ENCODE results near the gene XPR1.
A peak's percentile ranks its signal among the peaks of the same experiment; 100 is the strongest.
"Not testable (repeated sequence)": the region's sequence is repeated elsewhere in the genome, so short reads cannot be mapped to it uniquely, and the experiment has no call there.

The XPR1 gene

DNA sequence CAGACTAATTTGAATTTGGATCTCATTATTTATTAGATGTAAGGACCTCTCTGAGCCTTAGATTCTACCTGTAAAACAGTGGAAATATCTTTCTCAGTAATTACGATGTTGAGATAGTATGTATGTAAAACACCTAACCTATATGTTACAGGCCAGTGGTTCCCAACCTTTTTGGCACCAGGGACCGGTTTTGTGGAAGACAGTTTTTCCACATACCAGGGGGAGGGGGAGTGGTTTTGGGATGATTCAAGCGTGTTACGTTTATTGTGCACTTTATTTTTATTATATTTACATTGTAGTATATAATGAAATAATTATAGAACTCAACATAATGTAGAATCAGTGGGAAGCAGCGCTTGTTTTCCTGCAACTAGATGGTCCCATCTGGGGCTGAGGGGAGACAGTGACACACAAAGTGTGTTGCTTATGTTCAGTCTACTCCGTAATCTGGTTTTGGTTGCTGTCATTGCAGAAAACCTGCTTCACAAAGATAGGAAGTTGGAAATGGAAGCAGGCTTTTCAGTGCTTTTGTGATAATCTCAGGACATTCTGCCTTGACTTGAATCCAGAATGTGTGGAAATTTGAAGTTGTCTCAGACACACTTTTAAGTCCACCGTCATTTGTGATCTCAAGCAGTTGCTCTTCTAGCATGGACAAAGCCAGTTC is 12.8 kb downstream of the XPR1 start:
- DNase-seq (ENCODE audit: low read depth in 2 of 2) = no peak

DNA sequence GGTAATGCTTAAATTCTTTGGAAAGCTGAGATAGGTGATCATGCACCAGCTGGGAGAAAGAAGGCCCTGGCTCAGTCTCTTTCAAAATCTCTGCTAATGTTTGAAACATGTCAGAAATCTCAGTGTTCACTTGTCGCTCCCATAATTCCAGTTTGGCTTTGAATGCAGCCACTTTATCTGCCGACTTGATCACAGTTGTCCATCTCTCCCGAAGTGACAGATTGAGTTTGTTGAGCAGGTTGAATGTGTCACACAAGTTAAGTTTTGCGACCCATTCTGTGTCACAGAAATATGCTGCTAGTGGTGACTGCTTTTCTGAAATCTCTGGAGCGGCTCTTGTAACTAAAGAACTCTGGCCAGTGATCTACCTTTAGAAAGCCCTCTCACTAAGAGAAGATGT is 13.4 kb downstream of the XPR1 start:
- DNase-seq (ENCODE audit: low read depth in 2 of 2) = not testable (repeated sequence)

DNA sequence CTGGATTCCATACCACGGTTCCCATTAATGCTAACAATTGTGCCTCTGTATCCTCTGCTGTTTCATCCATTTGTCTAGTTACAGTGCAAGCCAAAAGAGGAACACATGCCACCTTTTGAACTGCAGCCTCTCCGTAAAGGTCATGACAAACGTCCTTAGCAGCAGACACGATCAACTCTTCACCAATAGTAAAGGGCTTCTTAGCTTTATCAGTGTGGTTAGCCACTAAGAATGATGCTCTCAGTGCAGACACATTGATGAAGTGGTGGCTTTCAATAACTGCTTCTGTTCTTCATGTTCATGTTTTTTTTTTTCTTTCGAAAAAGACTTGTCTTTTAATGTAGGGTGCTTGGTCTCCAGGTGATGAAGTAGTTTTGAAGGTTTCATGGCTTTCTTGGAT is 14.3 kb downstream of the XPR1 start:
- DNase-seq (ENCODE audit: low read depth in 2 of 2) = no peak

DNA sequence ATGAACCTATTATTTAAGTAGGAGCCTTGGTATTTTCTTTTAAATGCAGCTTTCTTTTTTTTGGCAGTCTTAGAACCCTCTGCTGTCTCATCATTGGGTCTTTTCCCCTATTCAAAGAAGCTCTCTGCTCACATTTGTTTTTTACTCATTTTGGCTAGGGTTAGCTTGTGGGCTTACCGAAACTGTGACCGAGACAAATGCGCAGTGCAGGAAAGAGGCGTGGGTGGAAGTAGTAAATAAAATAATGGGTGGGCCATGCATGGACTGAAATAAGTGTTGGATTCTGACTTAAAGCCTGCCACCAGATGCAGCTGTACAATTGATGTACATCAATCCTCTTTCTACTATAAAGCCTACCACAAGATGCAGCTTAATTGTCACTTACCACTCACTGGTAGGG is 14.7 kb downstream of the XPR1 start:
- DNase-seq (ENCODE audit: low read depth in 2 of 2) = no peak

DNA sequence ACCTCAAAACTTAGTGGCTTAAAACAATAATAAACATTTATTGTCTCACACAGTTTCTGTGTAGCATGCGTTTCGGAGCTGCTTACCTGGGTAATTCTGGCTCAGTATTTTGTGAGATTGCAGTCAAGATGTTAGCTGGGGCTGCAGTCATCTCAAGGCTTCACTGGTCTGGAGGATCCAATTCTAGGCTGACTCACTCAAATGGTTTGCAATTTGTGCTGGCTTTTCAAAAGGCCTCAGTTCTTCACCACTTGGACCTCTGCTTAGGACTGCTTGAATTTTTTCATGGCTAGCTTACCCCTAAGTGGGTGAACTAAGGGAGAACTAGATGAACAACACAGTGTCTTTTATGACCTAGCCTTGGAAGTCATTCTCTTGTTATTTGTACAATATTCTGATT is 21.0 kb downstream of the XPR1 start:
- DNase-seq (ENCODE audit: low read depth in 2 of 2) = no peak

DNA sequence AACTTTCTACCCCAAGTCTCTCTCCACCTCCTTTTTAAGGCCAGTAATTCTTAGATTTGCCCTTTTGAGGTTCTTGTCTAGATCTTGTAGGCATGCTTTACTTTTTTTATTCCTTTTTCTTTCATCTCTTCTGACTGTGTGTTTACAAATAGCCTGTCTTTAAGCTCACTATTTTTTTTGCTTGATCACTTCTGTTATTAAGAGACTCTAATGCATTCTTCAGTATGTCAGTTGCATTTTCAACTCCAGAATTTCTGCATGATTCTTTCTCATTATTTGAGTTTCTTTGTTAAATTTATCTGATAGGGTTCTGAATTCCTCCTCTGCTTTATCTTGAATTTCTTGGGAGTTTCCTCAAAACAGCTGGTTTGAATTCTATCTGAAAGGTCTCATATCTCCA is 30.9 kb downstream of the XPR1 start:
- no peak for DNase-seq (ENCODE audit: low read depth in 2 of 2)

DNA sequence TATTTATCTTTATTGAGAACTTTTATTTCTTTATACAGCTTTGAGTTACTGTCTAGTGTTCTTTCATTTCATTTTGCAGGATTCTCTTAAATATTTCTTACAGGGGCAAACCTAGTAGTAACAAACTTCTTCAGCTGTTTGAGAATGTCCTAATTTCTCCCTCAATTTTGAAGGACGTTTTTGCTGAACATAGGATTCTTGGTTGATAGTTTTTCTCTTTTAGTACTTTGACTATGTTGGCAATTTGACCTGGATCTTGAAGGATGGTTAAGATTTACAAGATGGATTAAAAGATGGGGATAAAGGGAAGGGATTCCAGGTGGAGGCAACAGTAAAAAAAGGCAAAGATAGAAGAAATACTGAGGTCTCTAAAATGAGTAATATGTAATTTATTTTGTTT is 38.9 kb downstream of the XPR1 start:
- no peak for DNase-seq (ENCODE audit: low read depth in 2 of 2)

DNA sequence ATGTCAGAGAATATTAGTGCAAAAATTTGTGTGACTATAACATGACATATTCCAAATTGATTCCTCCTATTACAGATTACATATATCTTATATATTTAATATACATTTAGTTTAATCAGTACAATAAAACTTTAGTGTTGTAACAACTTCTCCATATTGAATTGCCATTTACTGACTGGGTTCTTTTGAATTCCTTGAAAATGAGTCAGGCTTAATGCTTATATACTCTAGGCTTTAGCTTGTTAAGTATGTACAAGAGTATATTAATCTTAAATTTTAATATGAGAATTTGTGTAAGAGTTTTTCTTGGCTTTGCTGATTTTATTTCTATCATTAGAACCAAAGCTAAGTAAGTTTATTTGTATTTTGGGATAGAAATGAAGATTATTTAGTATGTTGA is 40.3 kb downstream of the XPR1 start:
- peak in 1 of 2 experiments; percentile 11 for DNase-seq (ENCODE audit: low read depth in 2 of 2)

DNA sequence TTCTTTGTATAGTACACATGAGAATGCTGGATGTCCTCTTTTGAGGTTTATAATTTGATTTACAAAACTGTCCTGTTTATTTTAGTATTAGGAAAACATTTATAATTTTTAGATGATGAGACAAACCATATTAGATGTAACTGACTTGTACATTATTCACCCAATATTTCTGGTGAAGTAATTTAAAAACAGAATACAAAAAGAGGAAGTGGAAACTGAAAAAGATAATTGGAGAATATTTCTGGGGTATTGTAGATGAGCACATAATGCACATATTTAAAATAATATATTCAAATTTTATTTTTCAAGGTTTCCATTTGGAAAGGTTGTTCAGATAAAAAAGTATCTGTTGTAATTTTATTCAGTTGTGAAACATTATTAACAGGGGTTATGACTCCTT is 40.7 kb downstream of the XPR1 start:
- no peak for DNase-seq (ENCODE audit: low read depth in 2 of 2)

DNA sequence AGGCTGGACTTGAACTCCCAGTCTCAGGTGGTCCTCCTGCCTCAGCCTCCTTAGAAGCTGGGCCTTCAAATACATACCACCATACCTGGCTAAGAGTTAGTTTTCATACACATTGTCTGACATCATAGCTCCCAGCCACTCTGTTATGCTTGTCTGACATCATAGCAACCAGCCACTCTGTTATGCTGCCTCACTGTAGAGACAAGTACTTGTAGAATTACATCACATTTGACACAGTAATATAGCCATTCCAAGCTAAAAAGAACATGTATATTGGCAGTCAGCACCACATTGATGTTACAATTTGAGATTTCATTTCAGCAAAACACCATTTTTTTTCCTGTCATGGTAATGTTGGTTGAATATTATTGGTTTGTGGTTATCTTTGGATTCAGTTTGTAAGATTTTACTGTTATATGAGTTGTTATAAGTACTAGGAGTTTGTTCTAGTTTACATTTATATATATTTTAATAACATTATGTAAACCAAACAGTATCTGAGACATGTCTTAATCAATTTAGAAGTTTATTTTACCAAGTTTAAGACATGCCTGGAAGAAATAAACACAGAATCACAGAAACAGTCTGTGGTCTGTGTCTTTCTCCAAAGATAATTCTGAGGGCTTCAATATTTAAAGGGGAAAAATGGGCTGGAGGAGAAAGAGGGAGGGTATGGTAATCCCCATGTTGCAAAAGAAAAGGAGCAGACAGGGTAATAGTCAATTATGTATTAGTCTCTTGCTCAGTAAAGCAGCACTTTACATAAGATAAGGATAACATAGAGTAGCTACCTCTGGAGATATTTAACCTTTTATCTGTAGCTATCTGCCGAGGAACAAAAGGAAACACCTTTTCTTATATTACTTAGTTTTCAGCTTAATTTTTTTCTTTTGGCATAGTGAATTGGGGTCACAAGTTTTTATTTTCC is 43.0 kb downstream of the XPR1 start:
- no peak for DNase-seq (ENCODE audit: low read depth in 2 of 2)

GRCh38 chr1:180675586-180675985 is 43.8 kb downstream of the XPR1 start:
- DNase-seq (ENCODE audit: low read depth in 2 of 2) = no peak

GRCh38 chr1:180680558-180681144 is 48.8 kb downstream of the XPR1 start:
- peak; percentile 13 to 17 for DNase-seq (ENCODE audit: low read depth in 2 of 2)

- DNase-seq (ENCODE audit: low read depth in 2 of 2) = not testable (repeated sequence)
These were observed 51.3 kb downstream of the XPR1 start for GRCh38 chr1:180683117-180683516.

DNA sequence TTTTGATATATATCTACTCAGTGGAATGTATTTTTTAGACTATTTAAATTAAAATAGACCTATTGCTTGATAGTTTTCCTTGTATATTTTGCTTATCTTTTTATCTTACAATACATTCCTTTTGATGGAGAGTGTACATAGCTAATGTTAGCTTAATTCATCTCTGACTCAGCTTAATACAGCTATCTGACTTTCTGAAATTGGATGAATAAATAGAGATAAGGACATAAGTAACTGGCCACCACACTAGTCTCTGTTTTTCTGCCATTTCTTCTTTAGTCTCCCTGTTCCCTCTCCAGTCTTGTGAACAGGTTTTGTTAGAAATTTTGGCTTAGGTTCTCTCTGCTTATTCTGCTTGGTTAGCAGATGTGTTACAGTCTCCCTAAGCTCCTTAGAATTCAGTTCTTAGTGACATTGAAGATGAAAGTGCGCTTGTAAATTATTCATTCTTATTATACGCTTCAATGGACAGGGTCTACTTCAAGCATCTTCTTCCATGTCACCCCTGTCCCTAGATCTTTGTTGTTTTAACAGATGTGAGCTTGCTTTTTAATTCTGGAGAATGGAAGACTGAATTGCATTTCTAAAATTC is 59.6 kb downstream of the XPR1 start:
- DNase-seq (ENCODE audit: low read depth in 2 of 2) = no peak

- DNase-seq (ENCODE audit: low read depth in 2 of 2) = no peak
These were observed 61.9 kb downstream of the XPR1 start for GRCh38 chr1:180693564-180694244.

DNA sequence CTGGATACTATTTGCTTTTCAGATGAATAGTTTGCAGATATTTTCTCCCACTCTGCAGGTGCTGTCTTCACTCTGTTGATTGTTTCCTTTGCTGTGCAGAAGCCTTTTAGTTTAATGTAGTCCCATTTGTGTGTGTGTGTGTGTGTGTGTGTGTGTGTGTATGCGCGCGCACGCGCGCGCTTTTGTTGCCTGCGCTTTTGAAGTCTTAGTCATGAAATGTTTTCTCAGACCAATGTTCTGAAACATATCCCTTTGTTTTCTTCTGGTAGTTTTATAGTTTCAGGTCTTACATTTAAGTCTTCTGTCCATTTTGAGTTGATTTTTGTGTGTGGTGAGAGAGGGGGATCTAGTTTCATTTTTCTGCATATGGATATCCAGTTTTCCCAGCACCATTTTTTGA is 63.5 kb downstream of the XPR1 start:
- DNase-seq (ENCODE audit: low read depth in 2 of 2) = no peak

DNA sequence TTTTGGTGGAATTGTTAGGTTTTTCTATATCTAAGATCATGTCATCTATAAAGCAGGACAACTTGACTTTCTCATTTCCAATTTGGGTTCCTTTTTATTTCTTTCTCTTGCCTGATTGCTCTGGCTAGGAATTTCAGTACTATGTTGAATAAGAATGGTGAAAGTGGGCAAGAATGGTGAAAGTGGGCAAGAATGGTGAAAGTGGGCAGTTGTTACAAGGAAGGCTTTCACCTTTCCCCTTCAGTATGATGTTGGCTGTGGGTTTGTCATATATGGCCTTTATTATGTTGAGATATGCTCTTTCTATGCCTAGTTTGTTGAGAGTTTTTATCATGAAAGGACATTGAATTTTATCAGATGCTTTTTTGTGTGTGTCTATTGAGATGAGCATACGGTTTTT is 64.5 kb downstream of the XPR1 start:
- DNase-seq (ENCODE audit: low read depth in 2 of 2) = no peak

DNA sequence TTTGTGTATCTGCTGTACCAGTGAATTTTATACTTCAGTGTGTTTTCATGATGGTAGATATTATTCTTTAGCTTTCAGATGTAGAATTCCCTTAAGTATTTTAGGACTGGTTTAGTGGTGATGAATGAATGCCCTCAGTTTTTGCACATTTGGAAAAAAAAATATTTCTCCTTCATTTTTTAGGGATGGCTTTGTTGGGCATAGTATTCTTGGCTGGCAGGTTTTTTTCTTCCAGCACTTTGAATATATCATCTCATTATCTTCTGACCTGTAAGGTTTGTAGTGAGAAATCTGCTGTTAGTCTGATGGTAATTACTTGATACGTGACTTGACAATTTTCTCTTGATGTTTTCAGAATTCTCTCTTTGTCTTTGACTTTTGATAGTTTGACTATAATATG is 66.8 kb downstream of the XPR1 start:
- DNase-seq (ENCODE audit: low read depth in 2 of 2) = no peak

GRCh38 chr1:180702376-180702775 is 70.6 kb downstream of the XPR1 start:
- not testable (repeated sequence) for DNase-seq (ENCODE audit: low read depth in 2 of 2)

DNA sequence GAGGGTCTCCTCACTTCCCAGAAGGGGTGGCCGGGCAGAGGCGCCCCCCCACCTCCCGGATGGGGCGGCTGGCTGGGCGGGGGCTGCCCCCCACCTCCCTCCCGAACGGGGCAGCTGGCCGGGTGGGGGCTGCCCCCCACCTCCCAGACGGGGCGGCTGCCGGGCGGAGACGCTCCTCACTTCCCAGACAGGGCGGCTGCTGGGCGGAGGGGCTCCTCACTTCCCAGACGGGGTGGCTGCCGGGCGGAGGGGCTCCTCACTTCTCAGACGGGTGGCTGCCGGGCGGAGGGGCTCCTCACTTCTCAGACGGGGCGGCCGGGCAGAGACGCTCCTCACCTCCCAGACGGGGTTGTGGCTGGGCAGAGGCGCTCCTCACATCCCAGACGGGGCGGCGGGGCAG is 78.9 kb downstream of the XPR1 start:
- not testable (repeated sequence) for DNase-seq (ENCODE audit: low read depth in 2 of 2)

GRCh38 chr1:180711260-180711659 is 79.4 kb downstream of the XPR1 start:
- not testable (repeated sequence) for DNase-seq (ENCODE audit: low read depth in 2 of 2)

DNA sequence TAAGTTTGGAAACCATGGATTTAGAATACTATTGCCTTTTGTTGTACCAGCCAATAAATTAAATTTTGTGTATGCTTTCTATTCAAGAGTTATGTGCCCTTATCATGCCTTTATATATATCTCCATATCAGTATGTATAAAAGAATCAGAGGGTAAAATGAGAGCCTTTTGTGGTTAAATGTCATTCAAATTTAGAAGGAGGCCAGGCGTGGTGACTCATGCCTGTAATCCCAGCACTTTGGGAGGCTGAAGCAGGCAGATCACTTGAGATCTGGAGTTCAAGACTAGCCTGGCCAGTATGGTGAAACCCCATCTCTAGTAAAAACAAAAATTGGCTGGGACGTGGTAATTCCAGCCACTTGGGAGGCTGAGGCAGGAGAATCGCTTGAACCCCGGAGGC is 88.9 kb downstream of the XPR1 start:
- no peak for DNase-seq (ENCODE audit: low read depth in 2 of 2)
